ENCODE measurements around the gene MMP11. TPM values are rescaled to one million over a fixed set of nuclear protein-coding genes. Genes with fewer than 3 reads are reported as not detected.

Gene MMP11
- total and polyA plus RNA-seq, 2 of the 4 experiments (the other 2 are of a cell fraction), result 2.2 to 6.0 TPM

DNA sequence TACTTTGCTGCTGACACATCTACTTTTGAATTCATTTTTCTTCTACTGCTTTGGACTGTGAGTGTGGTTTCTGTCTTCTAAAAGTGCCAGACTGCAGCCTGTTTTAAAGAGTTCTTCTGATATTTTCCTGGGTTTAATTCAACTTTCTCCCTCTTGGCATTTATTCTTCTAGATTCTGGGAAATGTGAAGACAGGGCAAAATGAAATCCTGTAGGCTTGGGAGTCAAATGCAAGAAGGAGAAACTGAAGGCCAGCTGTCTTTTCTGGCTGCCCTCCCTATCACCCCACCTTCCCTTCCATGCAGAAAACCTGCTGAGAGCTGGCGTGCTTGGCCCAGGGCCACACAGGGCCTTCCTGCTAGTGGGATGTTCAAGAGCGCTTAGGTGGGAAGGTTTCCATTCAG lies 29.3 kb upstream of the MMP11 start:
- Histone ChIP-seq H3K27ac (ENCODE audit: insufficient read depth, low read length) (no peak overlapping the region), H2AFZ (replicated peaks; ENCODE audit: low read length, poor library complexity) (no peak overlapping the region), H3K9me1 (ENCODE audit: insufficient read depth, low read length) (peaks cover 5% of the 10 kb centered on the region; the same call in 1 of the 2 replicates), H3K56ac (ENCODE audit: extremely low read depth, insufficient read depth, low read length) (no peak overlapping the region), H2AK5ac (ENCODE audit: low read depth, low read length) (no peak overlapping the region), H2BK15ac (ENCODE audit: low read depth, low read length) (no peak overlapping the region), H3K9me3 (ENCODE audit: control insufficient read depth, insufficient read depth, low read length) (peaks cover 4% of the 10 kb centered on the region; the same call in 1 of the 2 replicates), H3K4me3 (ENCODE audit: insufficient read depth, low read depth, low read length) (no peak overlapping the region), H3K27me3 (ENCODE audit: control insufficient read depth, insufficient read depth, low read length) (no peaks in the 10 kb centered on the region), H3K23ac (ENCODE audit: low read depth, low read length) (no peak overlapping the region), H4K5ac (ENCODE audit: low read depth, low read length) (no peak overlapping the region), H3K4ac (ENCODE audit: low read depth, low read length) (no peak overlapping the region), H2BK20ac (ENCODE audit: low read depth, low read length) (no peak overlapping the region), H3K36me3 (ENCODE audit: control insufficient read depth, insufficient read depth, low read length) (peaks cover 31% of the 10 kb centered on the region), H3K14ac (replicated peaks; ENCODE audit: low read depth, low read length) (no peak overlapping the region), H3K4me2 (ENCODE audit: low read depth, low read length) (no peak overlapping the region), H2AK9ac (replicated peaks; ENCODE audit: low read depth, low read length, poor library complexity) (no peak overlapping the region), H4K8ac (ENCODE audit: low read depth in 2 of 2, low read length in 2 of 2) (no peak overlapping the region), H3K18ac (ENCODE audit: low read depth, low read length) (no peak overlapping the region), H3K79me1 (ENCODE audit: low read depth in 1 of 2, low read length in 2 of 2) (peaks cover 4 to 17% of the 10 kb centered on the region in 2 experiments; a peak in 2 of 4 replicates), H2BK5ac (ENCODE audit: low read depth, low read length, poor library complexity, severe bottlenecking) (no peak overlapping the region), H4K91ac (ENCODE audit: insufficient read depth, low read depth, low read length) (no peak overlapping the region), H4K20me1 (ENCODE audit: insufficient read depth, low read length) (no peaks in the 10 kb centered on the region), H3K4me1 (ENCODE audit: control insufficient read depth, insufficient read depth, low read length) (no peaks in the 10 kb centered on the region), H3K9ac (ENCODE audit: low read depth, low read length) (no peak overlapping the region), H2BK120ac (ENCODE audit: low read depth, low read length) (no peak overlapping the region)
- no CpG with 5 or more reads among the region's 2 CpGs for WGBS, 2 experiments (ENCODE audit: extremely low coverage in 2 of 2, insufficient read length in 1 of 2)
- TF ChIP-seq RFX5 (IDR thresholded peaks at IDR 0.05; ENCODE audit: low read depth, low read length), result no peak
- TF ChIP-seq, protein P1, sequence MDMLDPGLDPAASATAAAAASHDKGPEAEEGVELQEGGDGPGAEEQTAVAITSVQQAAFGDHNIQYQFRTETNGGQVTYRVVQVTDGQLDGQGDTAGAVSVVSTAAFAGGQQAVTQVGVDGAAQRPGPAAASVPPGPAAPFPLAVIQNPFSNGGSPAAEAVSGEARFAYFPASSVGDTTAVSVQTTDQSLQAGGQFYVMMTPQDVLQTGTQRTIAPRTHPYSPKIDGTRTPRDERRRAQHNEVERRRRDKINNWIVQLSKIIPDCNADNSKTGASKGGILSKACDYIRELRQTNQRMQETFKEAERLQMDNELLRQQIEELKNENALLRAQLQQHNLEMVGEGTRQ (IDR thresholded peaks at IDR 0.05; ENCODE audit: low read depth, low read length), result no peak
- no peak for TF ChIP-seq MXI1 (IDR thresholded peaks at IDR 0.05; ENCODE audit: borderline replicate concordance, low read depth, low read length)
- no peak for TF ChIP-seq FOS (IDR thresholded peaks at IDR 0.05; ENCODE audit: low read depth, low read length)
- TF ChIP-seq CHD1 (IDR thresholded peaks at IDR 0.05; ENCODE audit: low read depth, low read length), result no peak
- TF ChIP-seq BHLHE40 (IDR thresholded peaks at IDR 0.05; ENCODE audit: low read depth, low read length), result no peak
- TF ChIP-seq CTCF (conservative IDR thresholded peaks at IDR 0.05; ENCODE audit: low read depth, low read length), result no peak
- no peak for TF ChIP-seq MAZ (IDR thresholded peaks at IDR 0.05; ENCODE audit: borderline replicate concordance, low read depth, low read length)
- TF ChIP-seq SMC3 (IDR thresholded peaks at IDR 0.05; ENCODE audit: low read depth, low read length), result no peak
- TF ChIP-seq CEBPB (IDR thresholded peaks at IDR 0.05; ENCODE audit: low read depth, low read length), result no peak
- TF ChIP-seq RCOR1 (IDR thresholded peaks at IDR 0.05; ENCODE audit: insufficient replicate concordance, low read length), result no peak
- no peak for TF ChIP-seq POLR2A (IDR thresholded peaks at IDR 0.05; ENCODE audit: low read depth, low read length)
- TF ChIP-seq MAFK (IDR thresholded peaks at IDR 0.05; ENCODE audit: low read depth, low read length), result no peak
- TF ChIP-seq, protein P2, sequence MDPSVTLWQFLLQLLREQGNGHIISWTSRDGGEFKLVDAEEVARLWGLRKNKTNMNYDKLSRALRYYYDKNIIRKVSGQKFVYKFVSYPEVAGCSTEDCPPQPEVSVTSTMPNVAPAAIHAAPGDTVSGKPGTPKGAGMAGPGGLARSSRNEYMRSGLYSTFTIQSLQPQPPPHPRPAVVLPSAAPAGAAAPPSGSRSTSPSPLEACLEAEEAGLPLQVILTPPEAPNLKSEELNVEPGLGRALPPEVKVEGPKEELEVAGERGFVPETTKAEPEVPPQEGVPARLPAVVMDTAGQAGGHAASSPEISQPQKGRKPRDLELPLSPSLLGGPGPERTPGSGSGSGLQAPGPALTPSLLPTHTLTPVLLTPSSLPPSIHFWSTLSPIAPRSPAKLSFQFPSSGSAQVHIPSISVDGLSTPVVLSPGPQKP (IDR thresholded peaks at IDR 0.05; ENCODE audit: borderline replicate concordance, low read depth, low read length), result no peak
- no peak for TF ChIP-seq RAD21 (IDR thresholded peaks at IDR 0.05; ENCODE audit: low read length)
- no peak for TF ChIP-seq NFE2L2 (IDR thresholded peaks at IDR 0.05; ENCODE audit: low read depth, low read length)
- CTCF ChIA-PET, result interaction anchor here (1.2 kb wide), 1 partner anchor 13 kb away, joined by 4 read pairs; no protein-coding TSS in a partner anchor
- intact Hi-C loops (cut with micrococcal nuclease), result no loop called here
- ATAC-seq (ENCODE audit: low read depth) (no peak), DNase-seq (no peak)
- dilution Hi-C loops (cut with HindIII; ENCODE audit: low sequenced_read_pairs, unreplicated experiment), result no loop called here
- POLR2A ChIA-PET (ENCODE audit: unreplicated experiment), result no interaction called here
- BruUV-seq (replicated peaks), result no TSS peak
- in situ Hi-C loops (cut with MboI; ENCODE audit: low sequenced_read_pairs), result no loop called here

Measured in IMR-90 (cell line).